Dendritic cell treated with granulocyte-macrophage colony-stimulating factor and Interleukin-4, amounts not matched to agents 40 ng/mL and 50 ng/mL, for 4 days (primary cell): Measurements from ENCODE around the gene XYLT1.

Experiments used
- H3K27ac Mint-ChIP-seq: one replicate; pipeline ENCODE4 v1.8.0; 2022; ENCODE audit warnings: mild to moderate bottlenecking, mixed read lengths
- H3K27me3 Mint-ChIP-seq: one replicate; pipeline ENCODE4 v1.8.0; 2022; ENCODE audit warnings: mild to moderate bottlenecking, mixed read lengths
- H3K36me3 Mint-ChIP-seq: one replicate; pipeline ENCODE4 v1.8.0; 2022; ENCODE audit warnings: low read depth, mixed read lengths
- H3K4me1 Mint-ChIP-seq: one replicate; pipeline ENCODE4 v1.8.0; 2022; ENCODE audit warnings: low read depth, mixed read lengths
- H3K4me3 Mint-ChIP-seq: one replicate; pipeline ENCODE4 v1.8.0; 2022; ENCODE audit warnings: mild to moderate bottlenecking, moderate library complexity, mixed read lengths
- H3K9me3 Mint-ChIP-seq: one replicate; pipeline ENCODE4 v1.8.0; 2022; ENCODE audit warnings: mixed read lengths
- intact Hi-C: fragments of 100-400 bp; cut with micrococcal nuclease; formaldehyde crosslinking; loops from one replicate; pipeline ENCODE4 v1.15.0; 2022

XYLT1 gene

DNA sequence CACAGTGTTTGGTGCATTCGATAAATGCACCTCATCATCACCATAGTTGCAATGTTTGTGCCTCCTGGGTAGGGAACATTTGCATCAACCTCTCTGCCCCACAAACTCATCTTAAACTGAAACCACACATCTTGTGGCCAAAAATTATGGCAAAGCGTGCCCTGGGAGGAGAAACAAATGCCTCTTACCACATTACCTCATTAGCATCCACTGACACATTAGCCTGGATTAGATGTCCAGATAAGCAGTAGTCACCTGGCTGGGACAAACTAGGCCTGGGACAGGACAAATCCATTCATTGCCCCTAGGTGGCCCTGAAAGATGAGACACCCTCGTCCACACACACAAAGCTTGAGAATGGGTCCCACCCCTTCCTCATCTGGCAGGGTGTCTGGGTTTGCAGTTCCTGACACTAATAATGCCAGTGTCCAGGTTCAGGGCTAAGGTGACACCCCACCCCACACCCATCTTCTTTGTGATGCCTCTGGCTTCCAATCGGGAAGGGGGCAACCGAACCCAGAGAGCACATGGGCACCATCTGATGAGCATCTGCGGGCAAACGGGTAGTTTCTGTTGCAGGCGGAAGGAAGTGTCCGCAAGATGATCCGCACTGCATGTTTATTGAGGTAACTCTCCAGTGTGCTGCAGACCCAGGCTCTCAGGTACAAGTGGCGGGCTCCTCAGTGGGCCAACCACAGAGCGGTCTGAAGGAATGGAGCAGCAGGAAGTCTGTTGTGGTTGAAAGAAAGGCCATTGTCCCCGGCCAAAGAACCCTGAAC lies 8.6 kb downstream of the XYLT1 start:
- Mint-ChIP-seq H3K4me3 (peak overlapping the region; percentile 56), H3K4me1 (peaks cover 53% of the 10 kb centered on the region), H3K27ac (peak overlapping the region; percentile 60), H3K9me3 (no peaks in the 10 kb centered on the region), H3K36me3 (peaks cover 15% of the 10 kb centered on the region), H3K27me3 (no peaks in the 10 kb centered on the region)
- intact Hi-C loops, result loop anchor here (10.0 kb wide), 1 partner anchor 187 kb away; no protein-coding TSS in a partner anchor

- intact Hi-C loops, result loop anchor here (10.0 kb wide), 1 partner anchor 186 kb away; no protein-coding TSS in a partner anchor
- Mint-ChIP-seq H3K27ac (no peak overlapping the region), H3K9me3 (no peaks in the 10 kb centered on the region), H3K36me3 (peaks cover 15% of the 10 kb centered on the region), H3K4me3 (no peak overlapping the region), H3K4me1 (peaks cover 47% of the 10 kb centered on the region), H3K27me3 (no peaks in the 10 kb centered on the region)
Measured at GRCh38 chr16:17460890-17461289, 9.9 kb downstream of the XYLT1 start.

- intact Hi-C loops, result loop anchor here (10.0 kb wide), 1 partner anchor 185 kb away; no protein-coding TSS in a partner anchor
- Mint-ChIP-seq H3K4me1 (peaks cover 40% of the 10 kb centered on the region), H3K9me3 (no peaks in the 10 kb centered on the region), H3K4me3 (no peak overlapping the region), H3K27ac (no peak overlapping the region), H3K36me3 (peaks cover 15% of the 10 kb centered on the region), H3K27me3 (no peaks in the 10 kb centered on the region)
Measured at GRCh38 chr16:17459903-17460521, 10.7 kb downstream of the XYLT1 start.

- Mint-ChIP-seq H3K27ac (no peak overlapping the region), H3K9me3 (no peaks in the 10 kb centered on the region), H3K4me1 (peaks cover 37% of the 10 kb centered on the region), H3K27me3 (no peaks in the 10 kb centered on the region), H3K36me3 (peaks cover 15% of the 10 kb centered on the region), H3K4me3 (no peak overlapping the region)
- intact Hi-C loops, result no loop called here
Measured at GRCh38 chr16:17457997-17458396, 12.8 kb downstream of the XYLT1 start.

DNA sequence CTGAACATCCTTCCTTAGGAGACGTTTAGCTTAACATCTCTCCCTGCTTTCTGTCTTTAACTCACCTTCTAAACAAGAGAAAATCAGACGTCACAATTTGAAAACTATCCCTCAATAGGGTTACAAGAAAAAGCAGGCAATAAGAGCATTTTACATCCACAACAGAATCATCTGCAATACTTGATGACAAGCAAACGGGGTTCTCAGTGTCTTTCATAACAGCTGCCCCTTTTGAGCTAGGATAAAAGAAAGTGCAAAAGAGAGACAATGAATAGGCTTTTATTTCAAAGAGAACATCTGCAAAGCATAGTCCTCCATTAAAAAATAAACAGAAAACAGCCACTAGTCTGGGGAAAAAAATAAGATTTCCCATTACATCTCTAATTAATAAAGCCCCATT lies 13.2 kb downstream of the XYLT1 start:
- intact Hi-C loops, result no loop called here
- peaks cover 15% of the 10 kb centered on the region for H3K36me3 Mint-ChIP-seq

GRCh38 chr16:17454162-17454730 lies 16.5 kb downstream of the XYLT1 start:
- Mint-ChIP-seq H3K9me3 (no peaks in the 10 kb centered on the region), H3K27ac (no peak overlapping the region), H3K4me3 (no peak overlapping the region), H3K27me3 (no peaks in the 10 kb centered on the region), H3K36me3 (no peaks in the 10 kb centered on the region), H3K4me1 (peaks cover 39% of the 10 kb centered on the region)
- intact Hi-C loops, result loop anchor here (5.0 kb wide), 1 partner anchor 77 kb away; no protein-coding TSS in a partner anchor

More for the DNA sequence above, 13.2 kb downstream of the XYLT1 start:
- Mint-ChIP-seq H3K9me3 (no peaks in the 10 kb centered on the region), H3K4me1 (peaks cover 37% of the 10 kb centered on the region), H3K27me3 (no peaks in the 10 kb centered on the region), H3K27ac (no peak overlapping the region), H3K4me3 (no peak overlapping the region)

DNA sequence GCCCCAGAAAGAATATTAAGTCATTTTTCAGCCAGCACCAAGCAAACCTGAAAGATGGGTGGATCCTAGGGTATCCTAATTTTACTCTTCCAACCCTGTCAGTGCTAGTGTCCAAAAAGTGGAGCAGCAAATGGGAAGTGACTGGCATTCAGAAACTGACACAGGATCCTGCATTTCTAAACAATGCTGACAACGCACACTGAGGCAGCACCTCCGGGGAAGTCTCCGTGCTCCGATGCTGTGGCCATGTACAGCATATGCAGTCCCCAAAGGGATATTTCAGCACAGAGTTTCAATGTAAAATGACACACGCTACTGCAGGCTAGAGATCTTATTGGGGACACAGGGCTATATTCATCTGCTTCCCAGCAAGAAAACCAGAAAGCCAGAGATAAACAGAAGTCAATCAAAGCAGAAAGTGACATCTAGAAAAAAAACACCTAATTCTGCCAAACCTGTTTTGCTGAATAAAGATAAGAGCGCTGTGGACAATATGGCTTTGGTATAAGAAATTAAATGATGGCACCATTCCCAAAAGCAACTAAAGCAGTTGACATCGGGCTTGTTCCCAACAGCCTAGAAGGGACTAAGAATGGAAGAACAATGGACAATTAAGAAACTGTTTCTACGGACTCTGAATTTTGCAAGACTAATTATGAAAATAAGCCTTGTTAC lies 17.3 kb downstream of the XYLT1 start:
- intact Hi-C loops, result loop anchor here (2.0 to 5.0 kb wide), 2 partner anchors 13 to 76 kb away; no protein-coding TSS in a partner anchor
- no peaks in the 10 kb centered on the region for H3K9me3 Mint-ChIP-seq
- H3K27ac Mint-ChIP-seq, result peak overlapping the region; percentile 44
- no peaks in the 10 kb centered on the region for H3K27me3 Mint-ChIP-seq
- H3K4me3 Mint-ChIP-seq, result no peak overlapping the region
- no peaks in the 10 kb centered on the region for H3K36me3 Mint-ChIP-seq
- peaks cover 46% of the 10 kb centered on the region for H3K4me1 Mint-ChIP-seq

- no peaks in the 10 kb centered on the region for H3K9me3 Mint-ChIP-seq
- peak overlapping the region; percentile 44 for H3K27ac Mint-ChIP-seq
- intact Hi-C loops, result loop anchor here (2.0 to 5.0 kb wide), 2 partner anchors 14 to 76 kb away; no protein-coding TSS in a partner anchor
- H3K4me1 Mint-ChIP-seq, result peaks cover 50% of the 10 kb centered on the region
- no peaks in the 10 kb centered on the region for H3K27me3 Mint-ChIP-seq
- no peaks in the 10 kb centered on the region for H3K36me3 Mint-ChIP-seq
- no peak overlapping the region for H3K4me3 Mint-ChIP-seq
Measured at GRCh38 chr16:17452922-17453321, 17.8 kb downstream of the XYLT1 start.

GRCh38 chr16:17451843-17452242 lies 18.9 kb downstream of the XYLT1 start:
- Mint-ChIP-seq H3K27me3 (no peaks in the 10 kb centered on the region), H3K36me3 (peaks cover 4% of the 10 kb centered on the region), H3K9me3 (no peaks in the 10 kb centered on the region), H3K4me1 (peaks cover 55% of the 10 kb centered on the region), H3K4me3 (no peak overlapping the region), H3K27ac (peak overlapping the region; percentile 64)
- intact Hi-C loops, result loop anchor here (2.0 to 5.0 kb wide), 2 partner anchors 15 to 75 kb away; no protein-coding TSS in a partner anchor

GRCh38 chr16:17450291-17450690 lies 20.5 kb downstream of the XYLT1 start:
- peaks cover 57% of the 10 kb centered on the region for H3K4me1 Mint-ChIP-seq
- no peaks in the 10 kb centered on the region for H3K27me3 Mint-ChIP-seq
- intact Hi-C loops, result loop anchor here (5.0 kb wide), 1 partner anchor 73 kb away; no protein-coding TSS in a partner anchor
- H3K9me3 Mint-ChIP-seq, result no peaks in the 10 kb centered on the region
- H3K4me3 Mint-ChIP-seq, result no peak overlapping the region
- peak overlapping the region; percentile 64 for H3K27ac Mint-ChIP-seq
- peaks cover 14% of the 10 kb centered on the region for H3K36me3 Mint-ChIP-seq

- intact Hi-C loops, result loop anchor here (2.0 kb wide), 1 partner anchor 32 kb away; no protein-coding TSS in a partner anchor
- Mint-ChIP-seq H3K4me3 (peak overlapping the region; percentile 37), H3K9me3 (peaks cover 3% of the 10 kb centered on the region), H3K4me1 (peaks cover 57% of the 10 kb centered on the region), H3K27me3 (no peaks in the 10 kb centered on the region), H3K36me3 (peaks cover 20% of the 10 kb centered on the region), H3K27ac (peak overlapping the region; percentile 92)
Measured at GRCh38 chr16:17448640-17449638, 21.8 kb downstream of the XYLT1 start.

- no peaks in the 10 kb centered on the region for H3K27me3 Mint-ChIP-seq
- H3K9me3 Mint-ChIP-seq, result peaks cover 9% of the 10 kb centered on the region
- intact Hi-C loops, result no loop called here
- H3K36me3 Mint-ChIP-seq, result peaks cover 29% of the 10 kb centered on the region
- peak overlapping the region; percentile 92 for H3K27ac Mint-ChIP-seq
- H3K4me1 Mint-ChIP-seq, result peaks cover 44% of the 10 kb centered on the region
- no peak overlapping the region for H3K4me3 Mint-ChIP-seq
Measured at GRCh38 chr16:17447101-17447569, 23.6 kb downstream of the XYLT1 start.
